Measurements from ENCODE around the gene DEGS2. TPM values are rescaled to one million over a fixed set of nuclear protein-coding genes. Genes with fewer than 3 reads are reported as not detected.

Gene DEGS2
- polyA plus RNA-seq, 2 of the 4 experiments (the other 2 are of a cell fraction), result 0.93 to 2.3 TPM

DNA sequence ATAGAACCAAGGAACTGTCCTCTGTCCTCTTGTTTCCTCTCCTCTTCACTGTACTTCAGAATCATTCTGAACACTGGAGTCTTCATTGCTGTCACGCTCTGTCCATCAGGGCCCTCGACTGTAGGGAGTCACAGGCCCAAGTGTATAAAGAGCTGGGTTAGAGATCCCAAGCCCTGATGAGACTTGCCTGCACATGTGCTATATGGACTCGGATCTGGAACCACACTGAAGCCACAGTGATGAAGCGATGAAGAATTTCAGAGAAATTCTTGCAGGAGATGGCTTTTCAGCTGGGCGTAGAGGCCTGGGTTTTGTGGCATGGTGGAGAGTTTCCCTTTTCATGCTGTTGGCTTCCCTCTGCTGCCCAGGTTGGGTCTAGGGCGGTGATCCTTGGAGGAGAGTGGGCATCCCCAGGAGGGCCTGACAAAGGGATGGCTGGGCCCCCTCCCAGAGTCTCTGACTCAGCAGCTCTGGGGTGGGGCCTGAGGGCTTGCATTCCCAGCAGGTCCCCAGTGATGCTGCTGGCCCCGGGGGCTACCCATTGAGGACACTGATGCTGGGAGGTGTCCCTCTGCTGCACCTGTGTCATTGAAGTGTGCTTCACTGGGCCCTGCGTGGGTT lies 39.9 kb upstream of the DEGS2 start:
- H3K4me1 ChIP-seq, result peaks cover 10% of the 10 kb centered on the region
- TF ChIP-seq CBX8 (IDR thresholded peaks at IDR 0.05) (no peak), RAD21 (conservative IDR thresholded peaks at IDR 0.05 in 1 of 2, IDR thresholded peaks at IDR 0.05 in 1 of 2) (no peak), EP300 (IDR thresholded peaks at IDR 0.05) (no peak), FOSL2 (IDR thresholded peaks at IDR 0.05) (no peak), FOSL2 (CRISPR knock-in tag; IDR thresholded peaks at IDR 0.05) (no peak), JUN (IDR thresholded peaks at IDR 0.05) (no peak), CTCF (IDR thresholded peaks at IDR 0.05) (no peak)
- 80% methylated on average over 8 of the region's 8 CpGs for WGBS (ENCODE audit: missing lambda C conversion rate)
- no peak overlapping the region for H3K4me3 ChIP-seq
- ChIA-PET POLR2A (no interaction called here), CTCF (interaction anchor here (0.6 to 0.9 kb wide), 2 partner anchors 92 to 99 kb away, joined by 3 to 4 read pairs; no protein-coding TSS in a partner anchor)
- H3K4me2 ChIP-seq, result no peak overlapping the region
- FAIRE-seq, result no peak
- H3K9me3 ChIP-seq, result no peaks in the 10 kb centered on the region
- peak; percentile 36 to 50; a peak in 5 of 6 replicates for ATAC-seq
- peak overlapping the region in 1 of 2 experiments; percentile 56; a peak in 3 of 6 replicates for H3K27ac ChIP-seq
- no peak for DNase-seq (ENCODE audit: low read depth in 1 of 2, low spot score in 1 of 2)

GRCh38 chr14:100193417-100194357 lies 34.2 kb upstream of the DEGS2 start:
- Histone ChIP-seq H3K4me3 (peak overlapping the region; percentile 33; the same call in 2 of the 3 replicates), H3K27ac (peak overlapping the region; percentile 78 to 89), H3K9me3 (no peaks in the 10 kb centered on the region), H3K4me2 (peak overlapping the region; percentile 82), H3K4me1 (peaks cover 15% of the 10 kb centered on the region)
- CTCF ChIA-PET, result interaction anchor here (0.5 to 4.0 kb wide), 75 partner anchors 11 to 1002 kb away, joined by 3 to 64 read pairs (median 4); partner anchors contain the start of gene DEGS2
- POLR2A ChIA-PET, result interaction anchor here (0.6 to 1.5 kb wide), 10 partner anchors 11 to 222 kb away, joined by 3 to 11 read pairs (median 4); no protein-coding TSS in a partner anchor
- WGBS (ENCODE audit: missing lambda C conversion rate), result 47% methylated on average over 7 of the region's 12 CpGs
- FAIRE-seq (no peak), ATAC-seq (peak in 1 of 2 experiments; percentile 17; a peak in 4 of 6 replicates), DNase-seq (ENCODE audit: low read depth in 1 of 2, low spot score in 1 of 2) (no peak)
- no peak for TF ChIP-seq RFX5 (IDR thresholded peaks at IDR 0.05)
- 0 out of 2 replicates have a peak, but pooled peaks have one; percentile 46 for TF ChIP-seq HOXB13 (CRISPR knock-in tag; IDR thresholded peaks at IDR 0.05; ENCODE audit: low read depth)

GRCh38 chr14:100192672-100193416 lies 33.4 kb upstream of the DEGS2 start:
- FAIRE-seq (no peak), ATAC-seq (peak; percentile 99 to 100), DNase-seq (ENCODE audit: low read depth in 1 of 2, low spot score in 1 of 2) (peak; percentile 99)
- 6% methylated on average over 16 of the region's 62 CpGs for WGBS (ENCODE audit: missing lambda C conversion rate)
- ChIA-PET CTCF (interaction anchor here (0.5 to 4.0 kb wide), 77 partner anchors 10 to 1003 kb away, joined by 3 to 64 read pairs (median 4); partner anchors contain the start of gene DEGS2), POLR2A (interaction anchor here (0.6 to 1.5 kb wide), 10 partner anchors 12 to 221 kb away, joined by 3 to 11 read pairs (median 4); no protein-coding TSS in a partner anchor)
- no peaks in the 10 kb centered on the region for H3K9me3 ChIP-seq
- peaks cover 15% of the 10 kb centered on the region for H3K4me1 ChIP-seq
- peak overlapping the region; percentile 82 for H3K4me2 ChIP-seq
- H3K27ac ChIP-seq, result peak overlapping the region; percentile 85 to 92
- peak overlapping the region; percentile 33 for H3K4me3 ChIP-seq
- TF ChIP-seq BCL3 (IDR thresholded peaks at IDR 0.05) (peak; percentile 35; the same call in 1 of the 3 replicates), JUN (IDR thresholded peaks at IDR 0.05) (peak in 1 of 2 experiments; percentile 70; a peak in 3 of 5 replicates), CBX2 (IDR thresholded peaks at IDR 0.05; ENCODE audit: borderline replicate concordance, low read depth) (no peak), CTCF (IDR thresholded peaks at IDR 0.05) (peak; percentile 84), BHLHE40 (IDR thresholded peaks at IDR 0.05; ENCODE audit: low read depth, low read length) (no peak), ESRRA (IDR thresholded peaks at IDR 0.05; ENCODE audit: borderline replicate concordance, low read length) (0 out of 2 replicates have a peak, but pooled peaks have one; percentile 12), SMC3 (IDR thresholded peaks at IDR 0.05) (peak; percentile 82), POLR2A (IDR thresholded peaks at IDR 0.05; ENCODE audit: low read length) (peak; percentile 39), HOXB13 (CRISPR knock-in tag; IDR thresholded peaks at IDR 0.05; ENCODE audit: low read depth) (peak; percentile 81), KDM1A (IDR thresholded peaks at IDR 0.05; ENCODE audit: low read depth) (no peak), PHF8 (IDR thresholded peaks at IDR 0.05; ENCODE audit: borderline replicate concordance, low read depth) (peak; percentile 69; the same call in 1 of the 2 replicates), GATA3 (IDR thresholded peaks at IDR 0.05; ENCODE audit: borderline replicate concordance) (0 out of 2 replicates have a peak, but pooled peaks have one; percentile 12), RAD21 (conservative IDR thresholded peaks at IDR 0.05 in 1 of 2, IDR thresholded peaks at IDR 0.05 in 1 of 2) (peak; percentile 83 to 94), MAX (IDR thresholded peaks at IDR 0.05) (peak; percentile 81), E2F6 (IDR thresholded peaks at IDR 0.05; ENCODE audit: borderline replicate concordance, low read depth) (peak; percentile 91)
- TF ChIP-seq, protein P1, sequence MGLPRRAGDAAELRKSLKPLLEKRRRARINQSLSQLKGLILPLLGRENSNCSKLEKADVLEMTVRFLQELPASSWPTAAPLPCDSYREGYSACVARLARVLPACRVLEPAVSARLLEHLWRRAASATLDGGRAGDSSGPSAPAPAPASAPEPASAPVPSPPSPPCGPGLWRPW (IDR thresholded peaks at IDR 0.05), result no peak

All from A549 (cell line).